Measurements from ENCODE around the gene EBLN2.

The EBLN2 gene

GRCh38 chr3:73061416-73061815, at the start of gene EBLN2:
TSS of gene EBLN2 (plus strand) at chr3:73061659. CDS start at chr3:73062082, 423 bp downstream.
- Histone ChIP-seq H3K27ac (no peak within 1 kb of the TSS), H3K4me3 (no peak within 1 kb of the TSS)
- no peak for DNase-seq (ENCODE audit: low spot score)
- TF ChIP-seq, protein P1, sequence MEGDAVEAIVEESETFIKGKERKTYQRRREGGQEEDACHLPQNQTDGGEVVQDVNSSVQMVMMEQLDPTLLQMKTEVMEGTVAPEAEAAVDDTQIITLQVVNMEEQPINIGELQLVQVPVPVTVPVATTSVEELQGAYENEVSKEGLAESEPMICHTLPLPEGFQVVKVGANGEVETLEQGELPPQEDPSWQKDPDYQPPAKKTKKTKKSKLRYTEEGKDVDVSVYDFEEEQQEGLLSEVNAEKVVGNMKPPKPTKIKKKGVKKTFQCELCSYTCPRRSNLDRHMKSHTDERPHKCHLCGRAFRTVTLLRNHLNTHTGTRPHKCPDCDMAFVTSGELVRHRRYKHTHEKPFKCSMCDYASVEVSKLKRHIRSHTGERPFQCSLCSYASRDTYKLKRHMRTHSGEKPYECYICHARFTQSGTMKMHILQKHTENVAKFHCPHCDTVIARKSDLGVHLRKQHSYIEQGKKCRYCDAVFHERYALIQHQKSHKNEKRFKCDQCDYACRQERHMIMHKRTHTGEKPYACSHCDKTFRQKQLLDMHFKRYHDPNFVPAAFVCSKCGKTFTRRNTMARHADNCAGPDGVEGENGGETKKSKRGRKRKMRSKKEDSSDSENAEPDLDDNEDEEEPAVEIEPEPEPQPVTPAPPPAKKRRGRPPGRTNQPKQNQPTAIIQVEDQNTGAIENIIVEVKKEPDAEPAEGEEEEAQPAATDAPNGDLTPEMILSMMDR (IDR thresholded peaks at IDR 0.05), result no peak

- TF ChIP-seq, protein P1 (IDR thresholded peaks at IDR 0.05), result no peak
These were observed 43.2 kb upstream of the EBLN2 start for GRCh38 chr3:73018298-73018697.

GRCh38 chr3:73018790-73019441, 42.5 kb upstream of the EBLN2 start:
- DNase-seq (ENCODE audit: low spot score), result no peak
- TF ChIP-seq, protein P1 (IDR thresholded peaks at IDR 0.05), result no peak
- H3K4me3 ChIP-seq, result no peak overlapping the region
- H3K27ac ChIP-seq, result no peak overlapping the region

More at GRCh38 chr3:73018298-73018697, 43.2 kb upstream of the EBLN2 start:
- no peak for DNase-seq (ENCODE audit: low spot score)
- Histone ChIP-seq H3K27ac (no peak overlapping the region), H3K4me3 (no peak overlapping the region)

DNA sequence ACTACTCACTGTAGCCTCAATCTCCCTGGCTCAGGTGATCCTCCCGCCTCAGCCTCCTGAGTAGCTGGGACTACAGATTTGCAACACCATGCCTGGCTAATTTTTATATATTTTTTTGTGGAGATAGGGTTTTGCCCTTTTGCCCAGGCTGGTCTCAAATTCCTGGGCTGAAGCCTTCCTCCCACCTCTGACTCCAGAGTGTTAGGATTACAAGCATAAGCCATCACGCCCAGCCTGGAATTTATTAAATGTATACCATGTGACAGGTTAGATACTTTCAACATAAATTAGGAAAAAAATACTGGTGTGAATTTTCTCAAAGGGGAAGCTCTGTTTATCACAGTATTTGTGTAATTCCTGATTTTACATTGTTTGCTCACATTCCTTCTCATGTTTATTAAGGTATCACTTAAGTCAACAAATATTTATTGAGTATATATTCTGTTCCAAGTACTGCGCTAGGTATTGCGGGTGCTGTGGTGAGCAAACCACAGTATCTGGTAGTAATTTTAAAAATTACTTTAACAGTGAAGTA, 40.1 kb upstream of the EBLN2 start:
- DNase-seq (ENCODE audit: low spot score), result no peak
- TF ChIP-seq, protein P1 (IDR thresholded peaks at IDR 0.05), result no peak
- Histone ChIP-seq H3K27ac (no peak overlapping the region), H3K4me3 (no peak overlapping the region)

DNA sequence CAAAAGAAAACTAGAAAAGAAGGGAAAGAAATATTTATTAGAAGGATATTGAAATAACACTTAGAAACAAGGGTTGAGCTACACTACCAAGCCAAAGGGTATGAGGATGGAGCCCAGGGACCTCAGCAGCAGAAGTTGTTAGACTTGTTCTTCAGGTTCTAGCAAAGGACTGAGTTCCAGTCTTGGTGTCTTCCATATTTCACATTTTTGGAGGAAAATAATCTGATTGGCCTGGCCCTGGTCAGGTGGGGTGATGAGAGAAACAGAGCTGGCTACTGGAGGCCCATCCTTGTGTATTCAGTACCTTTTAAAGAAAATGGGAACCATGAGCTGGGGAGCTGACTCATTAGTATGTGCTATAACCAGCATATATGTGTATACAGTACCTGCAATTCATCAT, 36.6 kb upstream of the EBLN2 start:
- no peak overlapping the region for H3K27ac ChIP-seq
- no peak for DNase-seq (ENCODE audit: low spot score)
- TF ChIP-seq, protein P1 (IDR thresholded peaks at IDR 0.05), result no peak
- no peak overlapping the region for H3K4me3 ChIP-seq

DNA sequence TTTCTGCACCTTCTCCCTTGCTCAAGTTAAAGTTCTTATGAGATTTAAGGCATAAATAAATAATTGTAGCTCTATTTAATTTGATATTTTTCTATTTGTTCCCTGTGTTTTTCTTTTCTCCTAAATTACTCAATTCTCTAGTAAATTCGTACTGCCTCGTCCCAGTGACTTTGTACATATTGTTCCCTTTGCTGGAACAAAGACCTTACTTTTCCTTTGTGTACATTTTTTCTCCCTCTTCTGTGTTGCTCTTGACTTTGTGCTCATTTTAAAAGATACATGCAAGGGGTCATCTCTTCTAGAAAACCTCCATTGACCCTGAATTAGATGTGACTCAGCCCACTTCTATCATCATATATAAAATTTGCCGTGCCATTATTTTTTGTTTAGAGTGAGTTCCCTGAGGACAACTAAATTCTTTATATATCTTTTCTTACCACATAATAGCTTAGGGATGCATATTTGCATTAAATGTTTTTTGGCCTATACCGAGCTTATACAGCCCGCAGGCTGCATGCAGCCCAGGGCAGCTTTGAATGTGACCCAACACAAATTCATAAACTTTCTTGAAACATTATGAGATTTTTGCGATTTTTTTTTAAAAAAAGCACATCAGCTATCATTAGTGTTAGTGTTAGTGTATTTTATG, 35.2 kb upstream of the EBLN2 start:
- no peak for DNase-seq (ENCODE audit: low spot score)
- TF ChIP-seq, protein P1 (IDR thresholded peaks at IDR 0.05), result no peak
- no peak overlapping the region for H3K4me3 ChIP-seq
- H3K27ac ChIP-seq, result no peak overlapping the region

DNA sequence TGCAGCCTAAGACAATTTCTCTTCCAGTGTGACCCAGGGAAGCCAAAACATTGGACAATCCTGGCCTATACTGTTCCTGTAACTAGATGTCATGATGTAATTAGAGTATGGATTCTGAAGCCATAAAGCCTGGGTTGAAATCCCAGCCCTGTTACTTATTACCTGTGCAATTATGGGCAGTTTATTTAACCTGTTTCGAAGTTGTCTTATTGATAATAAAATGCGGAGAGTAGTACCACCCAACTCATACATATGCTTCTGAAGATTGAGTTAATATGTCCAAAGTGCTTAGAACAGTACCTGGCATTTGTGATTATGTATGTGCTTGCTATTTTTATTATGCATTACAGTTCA, 34.7 kb upstream of the EBLN2 start:
- TF ChIP-seq, protein P1 (IDR thresholded peaks at IDR 0.05), result no peak
- no peak overlapping the region for H3K27ac ChIP-seq
- no peak overlapping the region for H3K4me3 ChIP-seq
- DNase-seq (ENCODE audit: low spot score), result no peak
